Prostate gland (tissue), 2 donors: ENCODE measurements around the gene SCNN1A. TPM values are rescaled to one million over a fixed set of nuclear protein-coding genes. Genes with fewer than 3 reads are reported as not detected.

Source experiments
- DNase-seq: peaks from one replicate; pipeline ENCODE4 v3.0.0-alpha.2; 2019; ENCODE audit warnings: low spot score
- H3K27ac ChIP-seq, 2 donors: fragments of 200-600 bp; sonication (generic); 2 replicates each; pipeline ENCODE4 v1.5.1; 2017 to 2019
- H3K27me3 ChIP-seq: fragments of 200-600 bp; sonication (generic); replicated peaks from 2 replicates; pipeline ENCODE4 v1.5.1; 2019; ENCODE audit not compliant: insufficient read depth
- H3K36me3 ChIP-seq, 2 donors: fragments of 200-600 bp; sonication (generic); 1 replicate in 1 of 2; 2 replicates in 1 of 2; pipeline versions ENCODE4 v1.5.1 to v1.8.1; 2017 to 2019
- H3K4me1 ChIP-seq: fragments of 200-600 bp; sonication (generic); replicated peaks from 2 replicates; pipeline ENCODE4 v1.5.1; 2019
- H3K4me3 ChIP-seq, 2 donors: fragments of 200-600 bp; sonication (generic); 2 replicates each; pipeline ENCODE4 v1.5.1; 2017 to 2019
- H3K9me3 ChIP-seq: fragments of 200-600 bp; sonication (generic); 2 replicates; pipeline ENCODE4 v1.5.1; 2017
- CTCF ChIP-seq, 4 experiments: fragments of 200-600 bp in 2 of 4; fragments of 450-650 bp in 2 of 4; sonication (generic) in 2 of 4; IDR thresholded peaks; 1 replicate in 3 of 4; 2 replicates in 1 of 4; pipeline ENCODE4 v1.5.1; 2016 to 2019; ENCODE audit warnings: antibody characterized with exemption in 4 of 4, mild to moderate bottlenecking in 2 of 4, moderate library complexity in 2 of 4
- POLR2A ChIP-seq: fragments of 450-650 bp; IDR thresholded peaks from one replicate; pipeline ENCODE4 v1.6.1; 2016; ENCODE audit warnings: antibody characterized with exemption, mild to moderate bottlenecking
- POLR2AphosphoS5 ChIP-seq: sonication (generic); formaldehyde crosslinking; IDR thresholded peaks from one replicate; pipeline ENCODE4 v1.6.1; 2017; ENCODE audit warnings: antibody characterized with exemption
- WGBS: methylation state at CpG from one replicate; pipeline ENCODE4 v1.1.5; 2018; 5-methylcytosine and 5-hydroxymethylcytosine counted together
- intact Hi-C: fragments of 100-400 bp; cut with DNase I; formaldehyde crosslinking; loops from one replicate; pipeline ENCODE4 v1.14.2; 2022
- total RNA-seq, 2 donors: library from RNA; depleted of rRNA; stranded (reverse); fragments of >200 nt; gene quantifications; one replicate each; pipeline ENCODE4 v1.1.0, GENCODE V29; 2016

The SCNN1A gene
- total RNA-seq, 2 donors from 2014 or later, result 128 to 211 TPM

GRCh38 chr12:6382371-6382770 lies 7.0 kb upstream of the SCNN1A start:
- intact Hi-C loops, result loop anchor here (2.0 kb wide), 1 partner anchor 70 kb away; the partner anchor contains the start of gene TAPBPL
- Histone ChIP-seq H3K4me1 (peaks cover 29% of the 10 kb centered on the region), H3K27me3 (no peaks in the 10 kb centered on the region), H3K27ac (no peak overlapping the region), H3K4me3 (no peak overlapping the region), H3K9me3 (no peaks in the 10 kb centered on the region), H3K36me3 (no peaks in the 10 kb centered on the region)
- TF ChIP-seq CTCF (IDR thresholded peaks at IDR 0.05) (no peak), POLR2A (no peak), POLR2AphosphoS5 (no peak)
- no peak for DNase-seq
- 85% methylated on average over 7 of the region's 7 CpGs for WGBS

GRCh38 chr12:6380141-6381121 lies 5.1 kb upstream of the SCNN1A start:
- H3K27me3 ChIP-seq, result no peaks in the 10 kb centered on the region
- H3K36me3 ChIP-seq, result no peaks in the 10 kb centered on the region
- H3K4me1 ChIP-seq, result peaks cover 38% of the 10 kb centered on the region
- TF ChIP-seq POLR2A (no peak), CTCF (IDR thresholded peaks at IDR 0.05) (no peak), POLR2AphosphoS5 (no peak)
- H3K4me3 ChIP-seq, result no peak overlapping the region
- intact Hi-C loops, result no loop called here
- no peaks in the 10 kb centered on the region for H3K9me3 ChIP-seq
- H3K27ac ChIP-seq, result no peak overlapping the region
- WGBS, result 71% methylated on average over 14 of the region's 14 CpGs
- DNase-seq, result no peak

- no peak overlapping the region for H3K4me3 ChIP-seq
- TF ChIP-seq POLR2AphosphoS5, result no peak
- TF ChIP-seq CTCF (IDR thresholded peaks at IDR 0.05), result no peak
- TF ChIP-seq POLR2A, result no peak
- intact Hi-C loops, result no loop called here
- peak overlapping the region in 1 of 2 donors; percentile 87 for H3K27ac ChIP-seq
- WGBS, result 73% methylated on average over 13 of the region's 13 CpGs
- DNase-seq, result no peak
- no peaks in the 10 kb centered on the region for H3K36me3 ChIP-seq
- peaks cover 44% of the 10 kb centered on the region for H3K4me1 ChIP-seq
- H3K9me3 ChIP-seq, result no peaks in the 10 kb centered on the region
- H3K27me3 ChIP-seq, result no peaks in the 10 kb centered on the region
These were observed 3.5 kb upstream of the SCNN1A start for GRCh38 chr12:6378709-6379472.

GRCh38 chr12:6377667-6377994 lies 2.3 kb upstream of the SCNN1A start:
- TF ChIP-seq POLR2AphosphoS5, result no peak
- no peak for TF ChIP-seq CTCF (IDR thresholded peaks at IDR 0.05)
- peak; percentile 52 for TF ChIP-seq POLR2A
- 58% methylated on average over 4 of the region's 4 CpGs for WGBS
- H3K4me1 ChIP-seq, result peaks cover 41% of the 10 kb centered on the region
- intact Hi-C loops, result no loop called here
- peak overlapping the region; percentile 83 to 87 for H3K27ac ChIP-seq
- no peaks in the 10 kb centered on the region for H3K27me3 ChIP-seq
- no peak for DNase-seq
- no peaks in the 10 kb centered on the region for H3K9me3 ChIP-seq
- no peaks in the 10 kb centered on the region for H3K36me3 ChIP-seq
- H3K4me3 ChIP-seq, result no peak overlapping the region
